Ammon's horn (tissue), 1 donor: ENCODE data around the gene PITPNB.
A peak's percentile ranks its signal among the peaks of the same experiment; 100 is the strongest.

Experiments
- DNase-seq: peaks from one replicate; pipeline ENCODE4 v3.0.0-alpha.2; 2016; ENCODE audit warnings: low spot score

Gene PITPNB

DNA sequence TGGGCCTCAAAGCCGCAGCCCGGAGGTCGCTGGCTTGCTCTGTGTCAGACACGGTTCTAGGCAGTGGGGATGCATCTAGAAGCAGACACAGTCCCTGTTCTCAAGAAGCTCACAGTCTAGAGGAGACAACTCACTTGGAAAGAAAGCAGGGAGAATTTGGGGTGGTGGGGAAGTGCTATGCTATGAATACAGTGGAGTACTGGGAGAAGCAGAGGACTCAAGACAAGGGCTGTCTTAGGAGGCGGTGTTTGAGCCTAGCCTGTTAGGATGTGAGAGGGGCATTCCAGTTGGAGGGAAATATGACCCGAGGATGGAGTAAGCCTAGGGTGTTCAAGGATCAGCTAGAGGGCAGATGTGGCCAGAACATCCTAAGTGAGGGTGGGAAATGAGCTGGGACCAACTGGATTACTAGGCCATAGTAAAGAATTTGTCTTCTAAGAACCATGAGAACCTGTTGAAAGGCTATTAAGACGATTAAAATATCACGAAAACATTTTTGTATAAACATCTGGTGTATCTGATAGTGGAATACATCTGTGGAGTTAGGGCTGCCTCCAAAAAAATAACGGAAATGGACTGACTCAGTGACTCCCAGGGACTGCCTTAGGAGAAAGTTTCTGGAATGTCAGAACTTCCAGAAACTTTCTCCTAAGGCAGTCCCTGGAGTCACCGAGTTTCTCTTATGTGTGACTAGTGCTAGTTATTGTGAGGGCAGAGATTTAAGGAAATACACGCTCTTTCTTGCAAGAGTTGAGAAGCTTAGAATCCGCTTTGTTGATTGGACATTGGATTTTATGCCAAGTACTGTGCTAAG, 1.1 kb upstream of the PITPNB start:
- peak; percentile 26 for DNase-seq

DNA sequence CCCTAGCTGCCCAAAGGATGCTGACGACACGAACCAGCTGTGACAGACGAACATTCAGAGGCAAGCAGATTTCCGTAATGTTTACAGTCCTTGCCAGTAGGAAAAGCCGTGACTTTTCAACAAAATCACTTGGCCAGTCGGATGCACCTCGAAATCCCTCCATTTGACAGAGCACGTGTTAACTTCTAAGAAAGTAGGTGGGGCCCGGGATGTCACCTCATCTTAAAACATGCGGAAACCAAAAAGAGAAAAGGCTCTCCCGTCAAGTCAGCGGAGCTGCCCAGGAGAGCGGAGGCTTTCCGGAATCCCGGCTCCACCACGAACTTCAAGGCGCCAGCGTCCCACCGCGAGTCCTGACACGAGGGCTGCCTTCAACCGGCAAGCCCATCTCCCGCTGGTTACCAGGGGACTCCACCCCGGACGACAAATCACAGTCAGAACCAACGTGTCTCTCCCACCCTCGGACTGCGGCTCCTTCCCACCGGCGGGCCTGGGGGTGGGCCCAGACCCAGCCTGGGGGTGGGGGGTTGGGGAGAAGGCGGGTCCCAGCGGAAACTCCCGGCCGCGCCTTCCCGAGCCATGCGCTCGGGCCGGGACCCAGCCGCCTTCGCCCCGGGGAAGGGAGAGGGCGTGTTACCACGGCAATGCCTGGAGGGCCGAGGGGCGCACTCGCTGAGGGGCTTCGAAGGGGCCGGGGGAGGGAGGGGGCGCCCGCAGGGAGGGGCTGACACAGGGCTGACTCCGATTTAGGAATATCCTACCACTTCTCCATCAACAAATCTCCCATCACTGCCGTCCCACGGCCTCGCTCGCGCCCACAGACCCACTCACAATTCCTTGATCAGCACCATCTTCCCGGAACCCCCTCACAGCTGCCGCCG, 475 bp downstream of the PITPNB start:
- peak; percentile 33 for DNase-seq

DNA sequence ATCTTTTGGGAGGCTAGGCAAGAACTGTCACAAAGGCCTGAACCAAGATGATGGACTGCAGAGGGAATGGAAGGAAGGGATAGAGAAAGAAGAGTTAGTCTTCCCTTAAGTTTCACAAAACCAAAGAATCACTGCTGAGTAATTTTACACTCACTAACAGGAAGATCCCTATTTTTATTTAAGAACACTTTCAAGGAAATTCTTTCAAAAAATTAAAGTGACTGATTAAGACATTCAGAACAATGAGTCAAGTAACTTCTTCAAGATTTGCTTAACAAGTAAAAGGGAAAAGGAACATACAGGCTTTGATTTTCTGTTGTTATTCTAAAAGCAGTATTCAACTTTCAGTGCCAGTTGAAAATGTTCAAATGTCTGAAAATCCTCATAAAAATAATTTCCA, 3.1 kb downstream of the PITPNB start:
- DNase-seq: no peak

DNA sequence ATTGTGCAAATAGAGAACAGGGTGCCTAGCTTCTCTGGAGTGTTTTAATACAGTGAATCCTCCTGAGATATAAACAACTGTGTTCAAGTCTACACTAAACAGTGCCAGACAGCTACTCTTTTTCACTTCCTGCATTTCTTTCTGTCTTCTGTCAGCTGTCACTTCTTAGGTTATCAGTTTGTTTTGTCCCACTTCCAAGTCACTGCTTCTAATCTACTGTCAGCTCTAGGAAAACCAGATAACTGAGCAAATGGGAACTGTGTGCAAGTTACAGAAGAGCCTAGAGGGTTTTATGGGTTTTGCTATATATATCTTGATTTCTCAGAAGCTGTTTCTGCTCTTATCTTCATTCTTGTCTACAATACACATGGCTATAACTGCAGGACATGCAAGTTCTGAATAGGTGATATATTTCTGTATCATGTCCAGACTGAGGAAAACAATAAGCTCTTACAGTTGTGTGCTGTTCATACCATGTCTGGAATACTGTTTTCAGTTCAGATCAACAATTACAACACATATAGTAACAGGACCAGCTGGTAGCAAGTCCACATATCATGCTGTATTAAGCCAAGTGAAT, 5.8 kb downstream of the PITPNB start:
- no peak for DNase-seq

DNA sequence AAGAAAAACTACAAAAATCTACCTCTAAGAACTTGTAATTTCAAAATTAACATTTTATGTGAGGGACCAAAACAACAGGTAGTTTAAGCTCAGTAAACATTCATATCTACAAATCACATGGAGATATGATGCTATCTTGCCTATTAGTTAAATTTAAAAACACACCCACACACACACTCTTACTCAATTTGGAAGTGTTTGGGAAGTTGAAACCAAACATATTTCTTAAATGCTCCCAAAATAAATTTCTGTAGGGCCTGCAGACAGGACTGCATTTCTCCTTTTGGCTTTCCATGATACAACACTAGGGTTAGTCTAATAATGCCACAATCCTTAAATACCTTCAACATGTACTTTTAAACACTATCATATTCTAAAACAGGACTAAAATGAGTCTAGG, 7.0 kb downstream of the PITPNB start:
- no peak for DNase-seq

DNA sequence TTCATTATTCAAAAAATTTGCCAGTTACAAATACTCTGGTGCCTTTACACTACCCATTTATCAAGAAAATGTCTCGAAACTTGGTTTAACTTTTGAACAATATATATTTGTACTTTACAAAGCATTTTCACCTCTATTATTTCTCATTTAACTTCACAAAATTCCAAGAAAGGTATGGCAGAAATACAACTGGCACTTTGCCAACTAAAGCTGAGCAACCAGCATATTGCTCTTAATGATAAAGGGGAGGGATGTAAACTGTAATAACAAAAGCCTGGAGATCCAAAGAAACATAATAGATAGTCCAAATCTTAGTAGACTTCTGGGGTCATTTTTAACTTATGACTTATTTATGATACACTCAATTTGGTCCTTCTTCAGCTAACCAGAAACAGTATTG, 7.7 kb downstream of the PITPNB start:
- DNase-seq: no peak

DNA sequence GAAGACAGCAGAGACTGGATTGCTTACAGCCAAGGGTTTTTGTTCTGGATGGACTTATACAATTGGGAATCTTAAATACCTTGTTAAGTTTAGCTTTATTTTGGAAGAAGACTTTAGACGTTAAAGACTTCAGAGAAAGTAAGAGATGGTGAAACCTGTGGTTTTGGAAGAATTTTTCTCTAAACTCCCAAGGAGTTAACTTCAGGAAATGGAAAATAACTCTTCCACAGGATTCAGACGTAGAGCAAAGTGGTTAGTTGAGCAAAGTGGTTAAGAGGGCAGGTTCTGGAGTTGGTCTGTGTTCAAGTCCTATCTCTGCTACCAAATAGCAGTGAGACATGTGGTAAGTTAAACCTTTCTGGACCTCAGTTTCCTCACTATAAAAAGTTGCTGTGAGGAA, 12.8 kb downstream of the PITPNB start:
- no peak for DNase-seq

DNA sequence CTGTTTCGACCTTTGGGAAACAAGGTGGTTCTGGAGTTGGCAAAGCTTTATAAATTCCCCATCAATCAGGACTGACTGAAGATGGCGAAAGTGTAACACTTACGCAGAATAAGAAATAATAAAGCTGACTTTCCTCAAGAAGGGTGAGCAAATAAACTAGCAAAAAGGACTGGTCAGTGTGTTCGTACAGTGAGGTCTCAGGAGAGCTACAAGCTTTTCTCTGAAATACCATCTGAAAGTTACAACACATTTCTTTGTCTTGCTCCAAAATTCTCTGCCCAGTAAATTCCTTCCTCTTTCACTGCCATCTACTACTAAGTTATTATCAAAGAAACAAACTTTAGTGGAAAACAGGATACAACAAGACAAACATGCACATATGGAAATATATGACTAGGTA, 13.4 kb downstream of the PITPNB start:
- no peak for DNase-seq

DNA sequence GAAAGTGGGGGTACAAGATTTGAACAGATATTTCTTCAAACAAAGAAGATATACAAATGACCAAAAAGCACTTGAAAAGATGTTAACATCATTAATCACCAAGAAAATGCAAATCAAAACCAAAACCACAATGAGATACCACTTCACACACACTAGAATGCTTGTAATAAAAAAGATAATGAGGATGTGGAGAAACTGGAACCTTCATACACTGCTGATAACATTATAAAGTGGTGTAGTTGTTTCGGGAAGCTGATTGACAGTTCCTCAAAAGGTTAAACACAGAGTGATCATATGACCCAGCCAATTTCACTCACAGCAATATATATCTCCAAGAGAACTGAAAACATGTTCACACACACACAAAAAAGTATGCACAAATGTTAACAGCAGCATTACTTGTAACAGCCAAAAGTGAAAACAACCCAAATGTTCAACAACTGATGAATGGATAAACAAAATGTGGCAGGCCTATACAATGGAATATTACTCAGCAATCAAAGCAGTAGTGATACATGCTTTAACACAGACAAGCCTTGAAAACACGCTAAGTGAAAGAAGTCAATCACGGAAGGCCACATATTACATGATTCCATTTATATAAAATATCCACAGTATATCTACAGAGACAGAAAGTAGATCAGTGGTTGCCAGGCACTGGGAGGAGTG, 15.1 kb downstream of the PITPNB start:
- DNase-seq: no peak

DNA sequence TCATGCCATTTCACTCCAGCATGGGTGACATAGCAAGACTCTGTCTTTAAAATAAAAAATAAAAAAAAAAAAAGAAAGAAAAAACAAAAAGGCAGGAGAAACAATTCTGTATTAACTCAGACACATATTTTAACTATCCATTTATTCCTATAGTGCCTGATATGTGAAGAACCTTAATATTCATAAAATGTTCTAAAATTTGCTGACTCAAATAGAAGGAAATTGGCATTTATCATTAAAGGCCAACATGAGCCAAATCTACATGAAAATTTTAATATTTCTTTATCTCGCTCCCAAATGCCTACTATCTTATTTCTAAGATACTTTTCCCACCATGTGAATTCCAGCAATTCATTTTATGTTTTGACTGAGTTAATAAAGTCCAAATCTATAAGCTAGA, 18.9 kb downstream of the PITPNB start:
- no peak for DNase-seq

DNA sequence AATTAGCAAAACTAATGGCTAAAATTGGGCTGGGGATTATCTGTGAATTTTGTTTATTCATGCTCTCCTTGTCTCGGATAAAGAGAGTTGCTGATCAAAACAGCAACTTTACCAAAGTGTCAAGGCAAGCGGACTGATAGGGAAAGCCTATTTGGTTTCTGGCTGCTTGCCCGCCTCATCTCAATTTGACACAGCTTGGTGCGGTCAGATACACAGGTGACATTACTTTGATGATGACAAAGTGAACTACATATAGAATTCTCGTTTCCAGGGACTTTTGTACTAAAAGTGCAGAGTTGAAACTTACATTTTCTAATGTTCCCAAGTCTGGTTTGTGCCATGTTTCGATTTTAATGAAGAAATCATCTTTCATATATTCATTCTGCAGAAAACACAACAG, 22.8 kb downstream of the PITPNB start:
- no peak for DNase-seq

DNA sequence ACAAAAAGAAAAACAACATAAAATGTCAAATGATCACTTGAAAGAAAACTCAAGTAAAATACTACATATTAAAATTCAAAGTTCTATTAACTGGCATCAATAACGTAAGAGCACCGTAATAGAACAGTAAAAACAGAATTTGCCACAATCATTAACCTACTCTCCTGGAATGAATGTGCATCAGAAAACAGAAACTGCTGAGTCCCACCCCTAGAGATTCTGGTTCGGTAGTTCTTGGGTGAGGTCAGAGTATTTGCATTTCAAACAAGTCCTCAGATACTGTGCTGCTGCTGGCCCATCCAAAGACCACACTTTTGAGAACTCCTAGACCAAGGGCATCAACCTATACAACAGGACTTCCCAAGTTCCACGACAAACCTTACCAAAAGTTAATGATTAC, 23.5 kb downstream of the PITPNB start:
- DNase-seq: no peak

DNA sequence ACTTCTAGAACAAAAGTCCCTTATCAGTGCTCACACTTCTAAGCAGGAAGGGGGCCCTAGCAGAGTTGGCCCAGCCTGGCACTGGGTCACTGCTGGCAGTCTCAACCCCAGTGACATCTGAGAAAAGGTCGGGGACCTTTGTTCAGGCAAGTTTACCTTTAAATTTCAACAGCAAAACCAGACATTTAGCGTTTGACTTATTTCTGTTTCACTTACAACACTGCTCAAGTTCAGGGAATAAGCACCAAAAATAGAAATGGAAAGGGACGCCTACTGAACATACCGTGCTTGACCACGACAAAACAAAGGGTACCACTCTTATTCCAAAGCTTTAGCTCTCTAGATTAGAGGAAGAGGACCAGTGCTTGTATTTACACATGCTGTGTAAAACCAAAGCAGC, 26.2 kb downstream of the PITPNB start:
- no peak for DNase-seq

DNA sequence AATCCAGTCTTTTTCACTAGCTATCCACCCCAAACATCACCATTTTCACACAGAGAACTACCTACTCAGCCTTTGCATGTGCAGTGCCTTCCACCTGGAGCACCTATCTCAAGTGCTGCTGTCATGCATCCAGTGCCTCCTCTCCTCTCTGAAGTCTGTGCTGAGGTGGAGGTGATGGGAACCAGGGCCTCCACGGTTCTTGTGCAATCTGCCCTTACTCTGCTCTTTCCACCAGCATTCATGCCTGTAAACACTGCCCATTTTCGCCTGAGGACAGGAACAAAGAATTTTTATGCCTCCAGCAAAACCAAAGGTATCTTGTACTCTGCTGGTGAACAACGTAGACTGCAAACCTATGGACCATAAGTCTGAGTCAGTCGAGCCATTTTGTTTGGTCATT, 27.0 kb downstream of the PITPNB start:
- no peak for DNase-seq

DNA sequence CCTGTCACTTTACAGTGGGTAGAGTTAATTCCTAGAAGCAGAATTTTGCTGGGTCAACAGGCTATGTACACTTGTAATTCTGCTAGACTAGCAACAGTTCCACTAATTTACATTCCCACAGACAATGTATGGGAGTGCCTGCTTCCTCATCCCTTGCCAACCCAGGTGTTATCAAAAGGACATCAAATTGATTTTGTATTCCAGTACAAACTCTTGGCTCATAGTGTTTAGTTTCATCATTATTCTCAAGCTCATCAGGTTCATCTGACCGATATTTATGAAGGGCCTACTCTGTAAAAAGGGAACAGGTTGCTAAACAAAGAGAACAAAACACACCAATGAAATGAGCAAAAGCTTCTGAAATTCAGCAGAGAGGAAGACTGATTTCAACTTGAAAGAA, 30.7 kb downstream of the PITPNB start:
- no peak for DNase-seq

DNA sequence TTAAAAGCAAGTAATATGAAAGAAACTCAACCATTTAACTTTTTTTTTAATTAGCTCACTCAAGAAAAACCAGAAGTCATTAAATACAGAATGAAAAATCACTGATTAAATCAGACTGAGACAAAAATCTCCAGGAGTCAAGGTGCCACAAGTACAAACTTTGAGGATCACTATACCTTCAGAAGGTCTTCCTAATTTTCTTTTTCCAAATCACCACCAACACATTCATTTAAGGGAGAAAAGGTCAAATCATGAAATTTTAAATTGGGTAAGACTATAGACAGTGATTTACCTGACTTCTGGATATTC, 32.3 kb downstream of the PITPNB start:
- no peak for DNase-seq

DNA sequence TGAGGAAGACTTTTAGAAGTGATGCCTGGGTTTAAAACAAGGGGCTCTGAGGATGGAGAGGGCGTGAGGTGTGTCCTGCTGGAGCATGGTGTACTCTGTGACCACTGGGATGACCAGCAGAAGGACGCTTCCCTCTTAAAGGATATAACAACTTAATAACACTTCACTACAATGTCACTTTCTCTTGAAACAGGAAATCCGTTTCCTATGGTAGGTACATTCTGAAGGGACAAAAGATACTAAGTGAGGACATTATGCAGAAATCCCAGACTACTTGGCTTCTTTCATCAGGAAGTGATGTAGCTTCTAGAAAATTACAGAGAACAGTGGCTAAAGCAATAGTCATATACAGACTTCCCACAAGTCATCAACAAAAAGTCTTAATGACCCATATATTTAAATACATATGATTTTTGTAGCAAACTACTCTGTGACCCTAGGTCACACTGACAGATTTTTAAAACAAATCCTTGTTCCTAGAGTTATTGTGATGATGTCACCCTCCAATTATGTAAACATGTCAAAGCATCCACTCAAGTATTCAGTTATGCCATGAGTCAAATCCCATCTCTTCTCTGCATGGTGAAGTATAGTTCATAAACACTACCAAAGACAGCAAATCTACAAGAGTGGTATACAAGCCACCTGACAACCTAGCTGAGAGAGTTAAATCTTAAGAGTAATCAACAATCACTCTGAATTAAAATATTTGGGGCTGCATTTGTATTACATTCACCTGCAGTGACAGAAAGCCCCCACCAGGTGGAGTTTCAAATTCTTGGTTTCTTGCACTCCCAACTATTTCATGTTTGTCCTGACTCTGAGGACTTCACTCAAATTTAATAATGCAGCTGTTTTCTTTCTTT, 32.8 kb downstream of the PITPNB start:
- DNase-seq: no peak

DNA sequence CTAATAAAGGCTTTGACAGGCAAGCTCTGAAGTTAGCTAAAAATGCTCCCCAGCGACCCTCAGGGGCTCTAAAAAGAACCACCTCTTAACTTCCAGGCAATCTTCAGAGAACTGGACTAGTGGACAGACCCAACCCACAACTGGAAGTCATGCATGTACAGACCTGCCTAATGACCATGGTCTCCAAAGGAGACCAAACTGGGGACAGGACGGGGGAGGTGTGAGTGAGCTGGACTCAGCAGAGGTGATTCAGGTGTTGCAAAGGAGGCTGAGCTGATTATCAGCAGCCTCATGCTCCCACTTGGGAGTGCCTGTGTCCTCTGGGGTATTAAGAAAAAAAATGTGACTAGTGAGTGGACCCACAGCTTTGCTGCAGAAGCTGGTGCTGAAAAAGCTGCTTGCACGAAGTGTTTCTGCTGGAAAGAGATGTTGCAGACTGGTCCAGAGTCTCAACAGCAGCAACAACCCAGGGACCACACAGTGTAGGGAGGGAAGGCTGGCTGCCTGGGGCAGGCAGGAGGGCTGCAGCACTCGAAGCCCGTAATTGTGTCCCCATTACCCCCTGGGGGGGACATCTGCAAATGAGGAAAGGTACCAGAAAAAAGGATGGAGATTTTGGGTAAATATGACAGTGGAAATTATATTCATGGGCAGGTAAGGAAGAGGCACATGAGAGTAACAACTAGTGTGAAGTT, 35.3 kb downstream of the PITPNB start:
- no peak for DNase-seq

DNA sequence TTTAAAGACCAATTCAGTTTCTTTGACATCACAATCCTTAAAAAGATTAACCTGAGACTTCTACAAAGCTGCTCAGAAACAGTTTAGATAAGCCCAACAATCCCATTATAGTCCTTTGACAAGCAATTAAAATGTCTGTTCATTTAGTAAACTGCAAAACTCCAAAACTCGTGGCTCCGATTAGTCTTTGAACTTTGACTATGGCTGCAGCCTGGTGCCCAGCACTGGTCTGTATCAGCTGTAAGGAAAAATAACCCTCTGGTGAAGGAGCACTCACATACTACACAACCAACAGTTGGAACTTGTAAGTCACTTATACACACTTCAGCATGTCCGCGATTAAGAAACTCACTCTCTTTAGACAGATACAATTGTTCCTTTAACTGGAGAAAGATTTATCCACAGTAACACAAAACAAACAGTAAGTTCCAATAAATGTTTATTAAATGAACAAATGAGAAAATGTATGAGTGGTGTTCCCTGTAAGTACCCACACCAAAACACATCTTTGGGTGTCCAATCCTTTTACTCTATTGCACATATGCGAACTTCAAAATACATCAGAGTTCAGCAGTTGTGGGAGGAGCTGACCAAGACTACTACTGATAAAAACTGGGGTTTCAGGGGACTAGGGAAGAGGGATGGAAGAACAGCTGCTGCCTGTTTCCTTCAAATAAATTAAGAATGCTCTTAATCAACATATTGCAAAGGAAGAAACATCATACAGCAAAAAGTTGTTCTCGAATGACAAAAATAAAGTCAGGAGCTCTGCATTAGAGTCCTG, 36.4 kb downstream of the PITPNB start:
- no peak for DNase-seq

DNA sequence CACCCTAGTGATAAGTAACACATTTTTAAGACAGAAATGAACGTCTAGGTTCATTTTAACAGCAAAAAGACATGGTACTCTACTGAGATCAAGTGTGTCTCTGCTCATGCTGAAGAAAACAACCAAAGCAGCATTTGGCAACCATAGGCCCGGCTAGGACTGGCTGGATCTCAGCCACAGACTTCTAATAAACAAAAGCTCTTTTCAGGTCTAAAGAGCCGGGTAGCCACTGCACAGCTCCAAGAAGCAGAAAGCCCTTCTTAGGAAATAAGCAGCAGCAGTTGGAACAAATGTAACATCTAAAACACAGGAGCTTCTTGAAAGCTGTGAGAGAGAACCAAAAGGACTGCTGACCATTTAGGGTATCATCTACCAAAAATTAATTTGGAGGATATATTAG, 37.6 kb downstream of the PITPNB start:
- peak; percentile 87 for DNase-seq
